HCT116 (cell line): ENCODE data around the gene GPN2. TPM values are rescaled to one million over a fixed set of nuclear protein-coding genes. Genes with fewer than 3 reads are reported as not detected.

ENCODE experiments used
- ATAC-seq: fragments of 200-7000 bp; cut with Tn5 transposase; 2 replicates; pipeline ENCODE4 v1.9.1; 2020; ENCODE audit warnings: mild to moderate bottlenecking, moderate library complexity
- BruUV-seq: library from RNA; stranded (reverse); fragments of 400-500 nt; replicated peaks from 2 replicates; lab custom pipeline; 2021; lab: Mats Ljungman, UMichigan
- CTCF ChIA-PET: fragments of 300-600 bp; sonication (Branson Sonifier 250); formaldehyde crosslinking; loops from one replicate; lab custom pipeline; 2021; ENCODE audit warnings: antibody characterized with exemption; lab: Charles Lee
- POLR2A ChIA-PET: fragments of 300-600, 350-600 bp; sonication (Branson Sonifier 250); formaldehyde crosslinking; loops from one replicate; lab custom pipeline; 2021; ENCODE audit warnings: antibody characterized with exemption; lab: Charles Lee
- RAD21 ChIA-PET, 2 experiments: fragments of 300-600 bp; sonication (Branson Sonifier 250); formaldehyde crosslinking; loops; one replicate each; lab custom pipeline; 2023; ENCODE audit warnings: low total read pairs in 2 of 2; ENCODE audit not compliant: uncharacterized antibody in 2 of 2, unreplicated experiment in 2 of 2, low non-redundant PET in 1 of 2; lab: Charles Lee
- DNase-seq: peaks from one replicate; pipeline ENCODE4 v3.0.0-alpha.2; 2010; ENCODE audit warnings: low read depth, low spot score
- H2AFZ ChIP-seq: fragments of 200-600 bp; shearing (Covaris generic), sonication (generic); 2 replicates; pipeline ENCODE4 v1.6.1; 2017; ENCODE audit warnings: low read depth, mixed run types, mixed read lengths, antibody characterized with exemption, low read length; ENCODE audit not compliant: poor library complexity, severe bottlenecking
- H3K27ac ChIP-seq: 2 replicates; pipeline ENCODE4 v1.5.1; 2012; ENCODE audit warnings: low read depth, low read length
- H3K27me3 ChIP-seq: fragments of 200-600 bp; sonication (generic); 2 replicates; pipeline ENCODE4 v1.6.1; 2016; ENCODE audit warnings: mixed run types, low read length, mixed read lengths; ENCODE audit not compliant: insufficient read depth
- H3K36me3 ChIP-seq, 2 experiments: fragments of 200-500 bp in 1 of 2; fragments of 200-600 bp in 1 of 2; sonication (Bioruptor generic) in 1 of 2; sonication (generic) in 1 of 2; 2 replicates each; pipeline versions ENCODE4 v1.5.1 to v1.6.1; 2014 to 2016; ENCODE audit warnings: low read length in 2 of 2, inconsistent platforms in 1 of 2, mixed read lengths in 1 of 2, mixed run types in 1 of 2; ENCODE audit not compliant: insufficient read depth in 2 of 2, control insufficient read depth in 1 of 2
- H3K4me1 ChIP-seq, 2 experiments: fragments of 200-600 bp in 1 of 2; sonication (generic) in 1 of 2; 2 replicates each; pipeline versions ENCODE4 v1.5.1 to v1.6.1; 2012 to 2017; ENCODE audit warnings: low read length in 2 of 2, inconsistent platforms in 1 of 2, mild to moderate bottlenecking in 1 of 2, mixed read lengths in 1 of 2, mixed run types in 1 of 2, moderate library complexity in 1 of 2; ENCODE audit not compliant: insufficient read depth in 2 of 2, control insufficient read depth in 1 of 2
- H3K4me2 ChIP-seq: fragments of 200-600 bp; sonication (generic); 2 replicates; pipeline ENCODE4 v1.6.1; 2017; ENCODE audit warnings: mixed run types, low read length, mixed read lengths
- H3K4me3 ChIP-seq, 2 experiments: fragments of 200-600 bp in 1 of 2; sonication (generic) in 1 of 2; replicated peaks in 1 of 2; 2 replicates each; pipeline ENCODE4 v1.5.1; 2011 to 2016; ENCODE audit warnings: low read length in 2 of 2, control low read depth in 1 of 2, low read depth in 1 of 2, mild to moderate bottlenecking in 1 of 2, mixed read lengths in 1 of 2, mixed run types in 1 of 2
- H3K79me2 ChIP-seq: fragments of 200-600 bp; sonication (generic); 2 replicates; pipeline ENCODE4 v1.6.1; 2017; ENCODE audit warnings: mild to moderate bottlenecking, mixed run types, low read length, moderate library complexity, mixed read lengths; ENCODE audit not compliant: insufficient read depth
- H3K9ac ChIP-seq: fragments of 200-600 bp; sonication (generic); 2 replicates; pipeline ENCODE4 v1.6.1; 2016; ENCODE audit warnings: low read length, mixed read lengths
- H3K9me2 ChIP-seq: fragments of 200-600 bp; sonication (generic), shearing (Covaris generic); 2 replicates; pipeline ENCODE4 v1.6.1; 2017; ENCODE audit warnings: mixed run types, mild to moderate bottlenecking, moderate library complexity; ENCODE audit not compliant: insufficient read depth
- H3K9me3 ChIP-seq, 2 experiments: fragments of 200-500 bp in 1 of 2; fragments of 200-600 bp in 1 of 2; sonication (Bioruptor generic) in 1 of 2; sonication (generic) in 1 of 2; 2 replicates each; pipeline ENCODE4 v1.6.1; 2014 to 2017; ENCODE audit warnings: low read length in 2 of 2, mixed read lengths in 2 of 2, inconsistent platforms in 1 of 2, low read depth in 1 of 2, mild to moderate bottlenecking in 1 of 2, mixed run types in 1 of 2, moderate library complexity in 1 of 2; ENCODE audit not compliant: control insufficient read depth in 1 of 2, insufficient read depth in 1 of 2
- H4K20me1 ChIP-seq: fragments of 200-600 bp; sonication (generic), shearing (Covaris generic); 2 replicates; pipeline ENCODE4 v1.6.1; 2017; ENCODE audit warnings: mixed run types, mild to moderate bottlenecking, moderate library complexity; ENCODE audit not compliant: insufficient read depth
- CTCF ChIP-seq, 3 experiments: fragments of 200-600 bp in 1 of 3; sonication (generic) in 1 of 3; IDR thresholded peaks in 2 of 3; conservative IDR thresholded peaks in 1 of 3; 2 replicates each; pipeline ENCODE4 v1.5.1; 2012 to 2017; ENCODE audit warnings: low read depth in 2 of 3, low read length in 2 of 3, antibody characterized with exemption in 1 of 3, borderline replicate concordance in 1 of 3, control low read depth in 1 of 3, mild to moderate bottlenecking in 1 of 3, mixed read lengths in 1 of 3, mixed run types in 1 of 3, moderate library complexity in 1 of 3; ENCODE audit not compliant: insufficient read depth in 1 of 3
- EGR1 ChIP-seq: IDR thresholded peaks from 2 replicates; pipeline ENCODE4 v1.6.1; 2012; ENCODE audit warnings: low read depth
- EZH2 ChIP-seq: fragments of 200-600 bp; sonication (generic); IDR thresholded peaks from 2 replicates; pipeline ENCODE4 v1.6.1; 2017; ENCODE audit warnings: antibody characterized with exemption, mixed run types
- EZH2phosphoT487 ChIP-seq: fragments of 200-600 bp; IDR thresholded peaks from 2 replicates; pipeline ENCODE4 v1.6.1; 2018; ENCODE audit warnings: antibody characterized with exemption, borderline replicate concordance
- MAX ChIP-seq: IDR thresholded peaks from 2 replicates; pipeline ENCODE4 v1.6.1; 2012
- POLR2A ChIP-seq: IDR thresholded peaks from 2 replicates; pipeline ENCODE4 v1.7.0; 2011; ENCODE audit warnings: borderline replicate concordance; ENCODE audit not compliant: insufficient read depth, insufficient read length; ENCODE audit errors: extremely low read depth
- POLR2AphosphoS5 ChIP-seq: IDR thresholded peaks from 2 replicates; pipeline ENCODE4 v1.6.1; 2011; ENCODE audit warnings: mild to moderate bottlenecking, low read depth, low read length, moderate library complexity
- SIN3A ChIP-seq: IDR thresholded peaks from 2 replicates; pipeline ENCODE4 v1.6.1; 2012; ENCODE audit warnings: low read depth
- SP1 ChIP-seq: IDR thresholded peaks from 2 replicates; pipeline ENCODE4 v1.6.1; 2012; ENCODE audit warnings: low read depth
- ZFX ChIP-seq: fragments of 450-650 bp; IDR thresholded peaks from 2 replicates; pipeline ENCODE4 v1.6.1; 2017
- intact Hi-C: fragments of 100-400 bp; cut with micrococcal nuclease; formaldehyde crosslinking; loops from 2 replicates; pipeline ENCODE4 v1.10.0; 2022
- total RNA-seq: library from RNA; stranded (reverse); gene quantifications from one replicate; pipeline ENCODE4 v1.2.1, GENCODE V29; 2021; ENCODE audit not compliant: unreplicated experiment

The GPN2 gene
- total RNA-seq, 1 experiment from 2014 or later: 37.2 TPM

- intact Hi-C loops: no loop called here
- Histone ChIP-seq H3K9ac (peak within 1 kb of the TSS; percentile 99), H3K4me2 (peak within 1 kb of the TSS; percentile 98), H3K27ac (peak within 1 kb of the TSS; percentile 92), H3K27me3 (no peaks in the 10 kb centered on the region), H3K9me3 (no peaks in the 10 kb centered on the region), H3K9me2 (no peaks in the 10 kb centered on the region)
- BruUV-seq: no TSS peak
- RAD21 ChIA-PET: no interaction called here
- DNase-seq: peak; percentile 92
- TF ChIP-seq EZH2 (no peak), MAX (peak; percentile 92), ZFX (peak; percentile 92), EGR1 (no peak), SP1 (peak; percentile 78), EZH2phosphoT487 (no peak), CTCF (IDR thresholded peaks at IDR 0.05 in 2 of 3, conservative IDR thresholded peaks at IDR 0.05 in 1 of 3; ENCODE audit: borderline replicate concordance in 1 of 3, insufficient read depth in 1 of 3, low read depth in 2 of 3, low read length in 2 of 3) (no peak), POLR2A (peak; percentile 89), SIN3A (peak; percentile 86), POLR2AphosphoS5 (peak; percentile 88)
- TF ChIP-seq, all 23 proteins: peak for 6
- Histone ChIP-seq H3K4me1 (peaks cover 9 to 26% of the 10 kb centered on the region in 2 experiments; a peak in 3 of 4 replicates), H3K79me2 (peaks cover 52% of the 10 kb centered on the region), H4K20me1 (peaks cover 6% of the 10 kb centered on the region; the same call in 1 of the 2 replicates), H3K36me3 (peaks cover 13 to 25% of the 10 kb centered on the region in 2 experiments), H2AFZ (peak within 1 kb of the TSS; percentile 87), H3K4me3 (peak within 1 kb of the TSS; percentile 94 to 96)
- ATAC-seq: peak; percentile 97
- ChIA-PET CTCF (interaction anchor here (0.5 kb wide), 1 partner anchor 449 kb away, joined by 3 read pairs; the partner anchor contains the start of gene HMGN2), POLR2A (interaction anchor here (0.9 to 1.1 kb wide), 2 partner anchors 57 to 72 kb away, joined by 3 read pairs; partner anchors contain the start of gene TRNP1)
Measured at GRCh38 chr1:26921540-26922430, 31.7 kb upstream of the GPN2 start, which contains the start of gene NUDC. NUDC (plus strand) TSS chr1:26921743; CDS start chr1:26921849, 106 bp downstream.
